Panc1 (cell line): ENCODE measurements around the gene PRM2. TPM values are rescaled to one million over a fixed set of nuclear protein-coding genes. Genes with fewer than 3 reads are reported as not detected.

Experiments used
- ATAC-seq: fragments of 200-7000 bp; cut with Tn5 transposase; 2 replicates; pipeline ENCODE4 v1.9.1; 2020; ENCODE audit warnings: mild to moderate bottlenecking, moderate library complexity
- BruUV-seq: library from RNA; stranded (reverse); fragments of 400-500 nt; replicated peaks from 2 replicates; lab custom pipeline; 2021; lab: Mats Ljungman, UMichigan
- CTCF ChIA-PET: fragments of 300-600 bp; sonication (Branson Sonifier 250); formaldehyde crosslinking; loops from one replicate; lab custom pipeline; 2022; ENCODE audit warnings: antibody characterized with exemption; lab: Charles Lee
- POLR2A ChIA-PET: fragments of 300-600 bp; sonication (Branson Sonifier 250); formaldehyde crosslinking; loops from one replicate; lab custom pipeline; 2022; ENCODE audit warnings: antibody characterized with exemption; lab: Charles Lee
- DNase-seq: peaks from one replicate; pipeline ENCODE4 v3.0.0-alpha.2; 2010; ENCODE audit warnings: low read depth, low spot score
- H3K27ac ChIP-seq: 2 replicates; pipeline ENCODE4 v1.5.1; 2011; ENCODE audit warnings: mild to moderate bottlenecking, low read length, inconsistent platforms
- H3K27me3 ChIP-seq: fragments of 200-500 bp; sonication (Bioruptor generic); 2 replicates; pipeline ENCODE4 v1.6.0; 2014; ENCODE audit warnings: low read length, inconsistent platforms; ENCODE audit not compliant: control insufficient read depth, insufficient read depth
- H3K36me3 ChIP-seq: fragments of 200-500 bp; sonication (Bioruptor generic); 2 replicates; pipeline ENCODE4 v1.5.1; 2014; ENCODE audit warnings: inconsistent platforms, mild to moderate bottlenecking, low read length, moderate library complexity; ENCODE audit not compliant: control insufficient read depth, insufficient read depth
- H3K4me1 ChIP-seq: 2 replicates; pipeline ENCODE4 v1.5.1; 2011; ENCODE audit warnings: inconsistent platforms, mild to moderate bottlenecking, low read length, moderate library complexity; ENCODE audit not compliant: control insufficient read depth, insufficient read depth
- H3K4me3 ChIP-seq, 2 experiments: 2 replicates each; pipeline ENCODE4 v1.5.1; 2011 to 2012; ENCODE audit warnings: low read depth in 2 of 2, low read length in 2 of 2, mild to moderate bottlenecking in 2 of 2, inconsistent platforms in 1 of 2, moderate library complexity in 1 of 2
- H3K9me3 ChIP-seq: fragments of 200-500 bp; sonication (Bioruptor generic); 2 replicates; pipeline ENCODE4 v1.5.1; 2014; ENCODE audit warnings: low read depth, mild to moderate bottlenecking, inconsistent platforms, low read length, moderate library complexity; ENCODE audit not compliant: control insufficient read depth, insufficient read depth
- CTCF ChIP-seq: fragments of 450-650 bp; IDR thresholded peaks from 2 replicates; pipeline ENCODE4 v1.5.1; 2017; ENCODE audit warnings: mild to moderate bottlenecking
- POLR2AphosphoS5 ChIP-seq: IDR thresholded peaks from 2 replicates; pipeline ENCODE4 v1.6.1; 2012; ENCODE audit warnings: mild to moderate bottlenecking, low read depth, low read length, moderate library complexity
- REST ChIP-seq, 2 experiments: IDR thresholded peaks; 2 replicates each; pipeline ENCODE4 v1.6.1; 2011 to 2012; ENCODE audit warnings: low read depth in 2 of 2, control low read depth in 1 of 2, low read length in 1 of 2, mild to moderate bottlenecking in 1 of 2, moderate library complexity in 1 of 2; ENCODE audit not compliant: insufficient read depth in 1 of 2
- SIN3A ChIP-seq: IDR thresholded peaks from 2 replicates; pipeline ENCODE4 v1.6.1; 2012; ENCODE audit warnings: low read depth, mild to moderate bottlenecking, low read length, moderate library complexity, borderline replicate concordance; ENCODE audit not compliant: insufficient read depth
- TCF7L2 ChIP-seq: IDR thresholded peaks from 2 replicates; pipeline ENCODE4 v1.6.1; 2011; ENCODE audit warnings: mild to moderate bottlenecking, low read depth, low read length, inconsistent platforms
- in situ Hi-C: cut with HindIII; loops from 2 replicates; pipeline ENCODE4 v1.10.0; 2016; ENCODE audit warnings: low sequenced_read_pairs, low pct_unique_long_range_greater_than_20kb
- intact Hi-C: fragments of 100-400 bp; cut with micrococcal nuclease; formaldehyde crosslinking; loops from one replicate; pipeline ENCODE4 v1.10.0; 2022; ENCODE audit not compliant: unreplicated experiment
- total RNA-seq: library from RNA; stranded (reverse); gene quantifications from one replicate; pipeline ENCODE4 v1.2.1, GENCODE V29; 2021; ENCODE audit not compliant: unreplicated experiment

The PRM2 gene
- total RNA-seq, 1 experiment from 2014 or later: not detected

GRCh38 chr16:11323551-11324336 lies 47.5 kb upstream of the PRM2 start:
- CTCF ChIA-PET: no interaction called here
- Histone ChIP-seq H3K27me3 (no peaks in the 10 kb centered on the region), H3K4me1 (peaks cover 12% of the 10 kb centered on the region), H3K9me3 (no peaks in the 10 kb centered on the region), H3K27ac (no peak overlapping the region), H3K4me3 (no peak overlapping the region), H3K36me3 (no peaks in the 10 kb centered on the region)
- intact Hi-C loops (no loop called here), in situ Hi-C loops (no loop called here)
- BruUV-seq: no TSS peak
- DNase-seq (no peak), ATAC-seq (no peak)
- TF ChIP-seq REST (IDR thresholded peaks at IDR 0.05; ENCODE audit: insufficient read depth in 1 of 2, low read depth in 2 of 2, low read length in 1 of 2) (no peak), SIN3A (no peak), POLR2AphosphoS5 (no peak), TCF7L2 (no peak), CTCF (no peak)
- POLR2A ChIA-PET: no interaction called here

GRCh38 chr16:11322823-11323222 lies 46.5 kb upstream of the PRM2 start:
- intact Hi-C loops: no loop called here
- Histone ChIP-seq H3K4me1 (peaks cover 3% of the 10 kb centered on the region), H3K36me3 (no peaks in the 10 kb centered on the region), H3K4me3 (no peak overlapping the region), H3K9me3 (no peaks in the 10 kb centered on the region), H3K27ac (no peak overlapping the region), H3K27me3 (no peaks in the 10 kb centered on the region)
- ChIA-PET CTCF (interaction anchor here (0.7 kb wide), 1 partner anchor 66 kb away, joined by 3 read pairs; no protein-coding TSS in a partner anchor), POLR2A (interaction anchor here (0.6 kb wide), 1 partner anchor 67 kb away, joined by 6 read pairs; no protein-coding TSS in a partner anchor)
- ATAC-seq (no peak), DNase-seq (no peak)
- TF ChIP-seq CTCF: no peak
- TF ChIP-seq REST (IDR thresholded peaks at IDR 0.05; ENCODE audit: insufficient read depth in 1 of 2, low read depth in 2 of 2, low read length in 1 of 2): no peak
- TF ChIP-seq POLR2AphosphoS5: no peak
- TF ChIP-seq TCF7L2: no peak
- TF ChIP-seq SIN3A: no peak
- in situ Hi-C loops: no loop called here
- BruUV-seq: no TSS peak
